Activated CD4-positive, alpha-beta T cell treated with anti-CD3 and anti-CD28 coated beads for 24 hours (primary cell): ENCODE data around the gene KRTAP6-3.

Source experiments
- DNase-seq, 2 donors: peaks; one replicate each; pipeline ENCODE4 v3.0.0-alpha.2; 2020; ENCODE audit warnings: low read depth in 2 of 2

The KRTAP6-3 gene

GRCh38 chr21:30625449-30626165 lies 33.4 kb downstream of the KRTAP6-3 start:
- DNase-seq: no peak

GRCh38 chr21:30628109-30628508 lies 35.9 kb downstream of the KRTAP6-3 start:
- no peak for DNase-seq

GRCh38 chr21:30629200-30629599 lies 37.0 kb downstream of the KRTAP6-3 start:
- DNase-seq: no peak

- no peak for DNase-seq
These were observed 42.7 kb downstream of the KRTAP6-3 start, which contains the start of gene KRTAP20-2 for GRCh38 chr21:30634906-30635305. Gene KRTAP20-2, plus strand, starts transcription at chr21:30635206. Its CDS starts 58 bp downstream, at chr21:30635264.

- no peak for DNase-seq
These were observed 46.4 kb downstream of the KRTAP6-3 start for GRCh38 chr21:30638686-30639085.

- no peak for DNase-seq
These were observed 50.3 kb downstream of the KRTAP6-3 start, which contains the start of gene KRTAP20-3 for GRCh38 chr21:30642564-30642963. Gene KRTAP20-3, plus strand, starts transcription at chr21:30642864.
